ENCODE results near the gene AKR1B15.
A peak's percentile ranks its signal among the peaks of the same experiment; 100 is the strongest.
"Not testable (repeated sequence)": the region's sequence is repeated elsewhere in the genome, so short reads cannot be mapped to it uniquely, and the experiment has no call there.

The AKR1B15 gene

GRCh38 chr7:134548877-134549276, at the start of gene AKR1B15:
Gene AKR1B15, plus strand, starts transcription at chr7:134549110. Its CDS starts 15,510 bp downstream, at chr7:134564620.
- no peak for DNase-seq (ENCODE audit: low spot score)

DNA sequence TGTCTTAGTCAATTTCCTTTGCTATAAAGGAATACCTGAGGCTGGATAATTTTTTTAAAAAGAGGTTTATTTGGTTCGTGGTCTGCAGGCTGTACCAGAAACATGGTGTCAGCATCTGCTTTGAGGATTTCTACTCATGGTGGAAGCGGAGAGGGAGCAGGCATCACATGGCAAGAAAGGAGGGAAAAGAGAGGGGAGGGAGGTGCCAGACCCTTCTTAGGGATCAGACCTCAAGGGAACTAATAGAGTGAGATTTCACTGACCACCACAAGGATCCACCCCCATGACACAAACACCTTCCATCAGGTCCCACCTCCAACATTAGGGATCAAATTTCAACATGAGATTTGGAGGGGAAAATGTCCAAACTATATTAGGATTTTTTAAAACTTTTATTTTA, 48.5 kb upstream of the AKR1B15 start:
- DNase-seq (ENCODE audit: low spot score): no peak

- no peak for DNase-seq (ENCODE audit: low spot score)
Measured at GRCh38 chr7:134500982-134501381, 47.9 kb upstream of the AKR1B15 start.

DNA sequence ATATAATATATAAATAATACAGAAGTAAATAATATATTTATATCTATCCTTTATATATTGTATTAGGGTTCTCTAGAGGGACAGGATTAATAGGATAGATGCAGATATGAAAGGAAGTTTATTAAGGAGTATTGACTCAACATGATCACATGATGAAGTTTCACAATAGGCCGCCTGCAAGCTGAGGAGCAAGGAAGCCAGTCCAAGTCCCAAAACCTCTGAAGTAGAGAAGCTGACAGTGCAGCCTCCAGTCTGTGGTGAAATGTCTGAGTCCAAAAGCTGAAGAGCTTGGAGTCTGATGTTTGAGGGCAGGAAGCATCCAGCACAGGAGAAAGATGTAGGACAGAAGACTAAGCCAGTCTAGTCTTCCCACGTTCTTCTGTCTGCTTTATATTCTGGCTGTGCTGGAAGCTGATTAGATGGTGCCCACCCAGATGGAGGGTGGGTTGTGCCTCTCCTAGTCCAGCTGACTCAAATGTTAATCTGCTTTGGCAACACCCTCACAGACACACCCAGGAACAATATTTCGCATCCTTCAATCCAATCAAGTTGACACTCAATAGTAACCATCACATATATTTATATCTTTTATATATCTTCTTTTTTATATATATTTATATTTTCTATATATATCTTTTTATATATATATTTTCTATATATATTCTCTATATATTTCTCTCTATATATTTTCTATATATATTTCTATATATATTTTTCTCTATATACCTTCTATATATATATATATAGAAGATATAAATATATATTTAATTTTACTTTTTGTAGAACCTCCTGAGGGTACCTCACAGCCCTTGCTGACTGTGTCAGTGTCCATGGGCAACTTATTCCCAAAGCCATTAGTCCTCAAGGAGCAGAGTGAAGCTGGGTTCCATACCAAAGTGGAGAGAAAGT, 46.2 kb upstream of the AKR1B15 start:
- no peak for DNase-seq (ENCODE audit: low spot score)

GRCh38 chr7:134504660-134505164, 44.2 kb upstream of the AKR1B15 start:
- no peak for DNase-seq (ENCODE audit: low spot score)

- DNase-seq (ENCODE audit: low spot score): no peak
Measured at GRCh38 chr7:134505856-134506255, 43.1 kb upstream of the AKR1B15 start.

- no peak for DNase-seq (ENCODE audit: low spot score)
Measured at GRCh38 chr7:134509010-134509409, 39.9 kb upstream of the AKR1B15 start.

DNA sequence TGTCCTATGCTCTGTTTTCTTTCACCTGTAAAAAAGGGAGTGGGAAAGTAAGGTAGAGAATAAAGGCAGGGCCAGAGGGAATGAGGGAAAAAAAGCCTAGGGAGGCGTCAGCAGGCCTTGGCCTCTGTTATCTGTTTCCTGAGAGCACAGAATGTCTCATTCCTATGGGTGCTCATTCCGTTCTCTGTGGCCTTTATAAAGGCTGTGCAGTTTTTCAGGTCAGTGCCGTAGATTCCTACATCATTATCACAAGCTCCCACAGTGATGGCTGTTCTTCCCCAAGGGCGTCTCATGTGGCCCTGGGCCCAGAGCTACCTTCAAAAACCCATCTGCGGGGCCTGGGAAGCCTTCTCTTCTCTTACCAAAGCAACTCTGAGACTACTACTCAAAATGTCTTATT, 38.3 kb upstream of the AKR1B15 start:
- DNase-seq (ENCODE audit: low spot score): no peak

- no peak for DNase-seq (ENCODE audit: low spot score)
Measured at GRCh38 chr7:134512271-134512670, 36.6 kb upstream of the AKR1B15 start.

DNA sequence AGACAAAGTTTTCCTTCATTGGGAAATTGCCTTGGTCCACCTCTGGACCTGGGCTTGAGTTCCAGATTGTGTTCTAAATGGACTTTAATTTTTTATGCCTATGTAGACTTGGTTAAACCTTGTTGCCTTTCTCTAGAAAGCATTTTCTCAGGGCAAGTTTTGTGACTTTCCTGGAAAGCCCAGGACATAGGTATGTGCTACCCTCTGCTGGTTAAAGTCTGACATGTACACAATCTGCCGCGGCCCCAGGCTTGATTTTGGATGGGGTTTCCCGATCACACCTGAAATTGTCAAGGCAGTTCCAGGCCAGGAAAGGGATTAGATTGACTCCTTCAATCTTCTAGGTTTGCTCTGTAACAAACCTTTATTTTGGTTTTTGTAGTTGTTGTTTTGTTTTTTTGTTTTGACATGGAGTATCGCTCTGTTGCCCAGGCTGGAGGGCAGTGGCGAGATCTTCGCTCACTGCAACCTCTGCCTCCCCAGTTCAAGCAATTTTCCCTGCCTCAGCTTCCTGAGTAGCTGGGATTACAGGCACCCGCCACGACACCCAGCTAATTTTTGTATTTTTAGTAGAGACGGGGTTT, 35.6 kb upstream of the AKR1B15 start:
- peak; percentile 7 for DNase-seq (ENCODE audit: low spot score)

DNA sequence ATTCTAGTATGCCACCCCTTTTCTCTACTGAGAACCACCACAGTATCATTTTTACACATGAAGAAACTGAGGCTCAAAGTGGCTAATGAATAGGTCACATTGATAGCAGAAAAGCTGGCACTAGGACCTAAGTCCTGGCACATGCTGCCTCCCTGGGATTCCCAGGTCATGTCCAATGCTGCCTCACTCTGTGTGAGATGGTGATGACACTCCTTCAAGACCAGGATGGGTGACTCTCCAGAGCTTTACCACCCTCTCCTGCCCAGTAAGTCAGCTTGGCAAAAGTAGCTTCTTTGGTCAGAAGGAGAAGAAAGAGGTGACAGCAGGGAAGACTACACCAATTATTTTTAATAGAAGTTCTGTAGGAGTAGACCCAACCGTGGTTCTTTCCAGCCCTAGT, 34.8 kb upstream of the AKR1B15 start:
- no peak for DNase-seq (ENCODE audit: low spot score)

- DNase-seq (ENCODE audit: low spot score): peak; percentile 75
Measured at GRCh38 chr7:134514663-134515062, 34.2 kb upstream of the AKR1B15 start.

- DNase-seq (ENCODE audit: low spot score): no peak
Measured at GRCh38 chr7:134515569-134516468, 33.1 kb upstream of the AKR1B15 start.

DNA sequence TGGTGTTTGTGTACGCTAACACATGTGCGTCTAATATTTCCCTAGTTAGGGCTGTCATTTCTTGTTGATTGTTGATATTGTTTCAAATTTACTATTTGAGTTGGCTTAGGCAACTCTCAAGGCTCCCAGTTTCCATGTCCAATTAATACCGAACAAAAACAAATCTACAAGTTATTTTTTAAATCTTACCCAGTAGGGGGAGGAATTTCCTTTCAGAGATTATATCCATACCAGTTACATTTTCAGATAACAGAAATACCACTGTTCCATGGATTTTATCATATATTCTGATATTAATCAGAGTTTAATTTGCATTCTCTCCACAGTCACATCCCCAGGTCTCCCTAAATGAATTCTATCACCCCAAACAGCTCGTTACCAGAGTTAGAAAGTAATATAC, 28.8 kb upstream of the AKR1B15 start:
- no peak for DNase-seq (ENCODE audit: low spot score)

- no peak for DNase-seq (ENCODE audit: low spot score)
Measured at GRCh38 chr7:134522601-134523000, 26.3 kb upstream of the AKR1B15 start.

- not testable (repeated sequence) for DNase-seq (ENCODE audit: low spot score)
Measured at GRCh38 chr7:134525449-134525848, 23.5 kb upstream of the AKR1B15 start.

GRCh38 chr7:134526552-134527248, 22.2 kb upstream of the AKR1B15 start:
- not testable (repeated sequence) for DNase-seq (ENCODE audit: low spot score)

- DNase-seq (ENCODE audit: low spot score): no peak
Measured at GRCh38 chr7:134527979-134528371, 20.9 kb upstream of the AKR1B15 start.

GRCh38 chr7:134528749-134529148, 20.2 kb upstream of the AKR1B15 start:
- no peak for DNase-seq (ENCODE audit: low spot score)

GRCh38 chr7:134530460-134530859, 18.4 kb upstream of the AKR1B15 start:
- no peak for DNase-seq (ENCODE audit: low spot score)

DNA sequence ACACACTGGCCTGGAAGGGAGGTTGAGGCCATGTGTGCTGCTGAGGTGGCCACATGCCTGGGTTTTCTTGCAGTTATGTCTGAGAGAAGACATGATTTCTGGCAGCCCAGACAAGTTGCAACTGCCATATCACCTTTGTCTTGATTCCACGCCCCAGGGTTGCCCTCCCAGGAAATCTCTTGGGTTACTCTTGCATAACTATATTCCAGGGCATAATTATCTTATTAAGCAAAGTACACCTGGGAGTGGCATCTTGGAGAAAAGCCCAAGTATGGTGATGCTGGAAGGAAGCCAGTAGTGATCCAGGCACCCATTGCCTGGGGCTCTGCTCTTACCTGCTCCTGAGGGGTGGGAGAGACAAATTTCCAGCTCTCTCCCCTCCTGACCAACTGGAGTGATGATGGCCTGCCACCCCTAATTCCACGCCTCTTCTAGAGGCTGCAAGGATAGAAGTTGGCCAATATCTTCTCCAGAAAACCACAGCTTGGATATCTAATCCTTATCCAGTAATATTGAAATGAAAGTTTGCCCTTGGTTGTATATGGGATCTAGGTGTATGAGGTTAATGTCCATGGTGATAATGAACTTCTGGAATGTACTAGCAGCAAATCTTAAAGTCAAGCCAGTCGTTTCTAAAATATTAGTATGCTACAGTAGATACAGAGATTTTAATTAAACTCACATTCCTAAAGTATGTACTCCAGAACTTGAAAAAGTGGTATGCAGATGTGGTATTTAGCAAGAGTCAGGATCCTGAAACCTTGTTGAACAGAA, 16.5 kb upstream of the AKR1B15 start:
- DNase-seq (ENCODE audit: low spot score): no peak
